ENCODE measurements around the gene RHOF.

DNA sequence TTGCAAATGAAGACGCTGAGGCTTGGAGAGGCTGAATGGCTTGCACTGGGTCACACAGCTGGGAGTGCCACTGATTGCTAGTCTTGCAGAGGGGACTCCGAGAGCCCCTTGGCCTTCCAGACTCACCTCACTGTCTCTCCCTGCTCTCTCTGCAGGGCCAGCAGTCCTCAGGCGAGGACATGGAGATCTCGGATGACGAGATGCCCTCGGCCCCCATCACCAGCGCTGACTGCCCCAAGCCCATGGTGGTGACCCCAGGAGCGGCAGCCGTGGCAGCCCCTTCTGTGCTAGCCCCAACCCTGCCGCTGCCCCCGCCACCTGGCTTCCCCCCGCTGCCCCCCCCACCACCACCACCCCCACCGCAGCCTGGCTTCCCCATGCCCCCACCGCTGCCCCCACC lies 20.5 kb upstream of the RHOF start:
- TF ChIP-seq CTCF (IDR thresholded peaks at IDR 0.05) (no peak), EZH2 (IDR thresholded peaks at IDR 0.05; ENCODE audit: borderline replicate concordance, insufficient read depth, low read depth, low read length, poor library complexity, severe bottlenecking) (no peak)
